HG03439 (cell line): Measurements from ENCODE around the gene TRAK1.

Experiments used
- ATAC-seq: cut with Tn5 transposase; IDR thresholded peaks from one replicate; pipeline ENCODE4 v1.9.1; 2021; ENCODE audit warnings: mild to moderate bottlenecking, moderate library complexity; ENCODE audit not compliant: unreplicated experiment

The TRAK1 gene

GRCh38 chr3:42226470-42227425, 135.6 kb downstream of the TRAK1 start:
- no peak for ATAC-seq

GRCh38 chr3:42228796-42229195, 137.6 kb downstream of the TRAK1 start:
- no peak for ATAC-seq

- no peak for ATAC-seq
These were observed 138.2 kb downstream of the TRAK1 start for GRCh38 chr3:42229266-42229941.

GRCh38 chr3:42229942-42230688, 139.0 kb downstream of the TRAK1 start:
- ATAC-seq = no peak

- ATAC-seq = no peak
These were observed 139.7 kb downstream of the TRAK1 start for GRCh38 chr3:42230860-42231259.

- no peak for ATAC-seq
These were observed 144.4 kb downstream of the TRAK1 start for GRCh38 chr3:42235532-42235931.

- no peak for ATAC-seq
These were observed 145.5 kb downstream of the TRAK1 start for GRCh38 chr3:42236611-42237010.

- no peak for ATAC-seq
These were observed 154.9 kb downstream of the TRAK1 start for GRCh38 chr3:42246091-42246490.

GRCh38 chr3:42247576-42248027, 156.4 kb downstream of the TRAK1 start:
- peak; percentile 79 for ATAC-seq

- ATAC-seq = no peak
These were observed 159.6 kb downstream of the TRAK1 start for GRCh38 chr3:42250761-42251160.

- ATAC-seq = no peak
These were observed 163.4 kb downstream of the TRAK1 start for GRCh38 chr3:42254566-42254965.

- no peak for ATAC-seq
These were observed 165.1 kb downstream of the TRAK1 start for GRCh38 chr3:42256135-42256819.

GRCh38 chr3:42257007-42257406, 165.8 kb downstream of the TRAK1 start:
- no peak for ATAC-seq

GRCh38 chr3:42262525-42262924, 171.4 kb downstream of the TRAK1 start:
- no peak for ATAC-seq

GRCh38 chr3:42263354-42264346, 172.5 kb downstream of the TRAK1 start:
- no peak for ATAC-seq

GRCh38 chr3:42264399-42265058, 173.4 kb downstream of the TRAK1 start:
- no peak for ATAC-seq

- ATAC-seq = no peak
These were observed 174.2 kb downstream of the TRAK1 start for GRCh38 chr3:42265059-42265991.

GRCh38 chr3:42266085-42266484, 174.9 kb downstream of the TRAK1 start, which contains the start of gene CCK:
TSS of gene CCK (minus strand) at chr3:42266185. CDS start at chr3:42263630, 2,555 bp downstream.
- no peak for ATAC-seq
